Ramos (cell line): Measurements from ENCODE around the gene SAMD11.

Experiments used
- in situ Hi-C: fragments of 300-500 bp; cut with MboI; formaldehyde crosslinking; loops from one replicate; pipeline ENCODE4 v1.14.3; 2022; ENCODE audit warnings: low sequenced_read_pairs; ENCODE audit not compliant: unreplicated experiment

The SAMD11 gene

DNA sequence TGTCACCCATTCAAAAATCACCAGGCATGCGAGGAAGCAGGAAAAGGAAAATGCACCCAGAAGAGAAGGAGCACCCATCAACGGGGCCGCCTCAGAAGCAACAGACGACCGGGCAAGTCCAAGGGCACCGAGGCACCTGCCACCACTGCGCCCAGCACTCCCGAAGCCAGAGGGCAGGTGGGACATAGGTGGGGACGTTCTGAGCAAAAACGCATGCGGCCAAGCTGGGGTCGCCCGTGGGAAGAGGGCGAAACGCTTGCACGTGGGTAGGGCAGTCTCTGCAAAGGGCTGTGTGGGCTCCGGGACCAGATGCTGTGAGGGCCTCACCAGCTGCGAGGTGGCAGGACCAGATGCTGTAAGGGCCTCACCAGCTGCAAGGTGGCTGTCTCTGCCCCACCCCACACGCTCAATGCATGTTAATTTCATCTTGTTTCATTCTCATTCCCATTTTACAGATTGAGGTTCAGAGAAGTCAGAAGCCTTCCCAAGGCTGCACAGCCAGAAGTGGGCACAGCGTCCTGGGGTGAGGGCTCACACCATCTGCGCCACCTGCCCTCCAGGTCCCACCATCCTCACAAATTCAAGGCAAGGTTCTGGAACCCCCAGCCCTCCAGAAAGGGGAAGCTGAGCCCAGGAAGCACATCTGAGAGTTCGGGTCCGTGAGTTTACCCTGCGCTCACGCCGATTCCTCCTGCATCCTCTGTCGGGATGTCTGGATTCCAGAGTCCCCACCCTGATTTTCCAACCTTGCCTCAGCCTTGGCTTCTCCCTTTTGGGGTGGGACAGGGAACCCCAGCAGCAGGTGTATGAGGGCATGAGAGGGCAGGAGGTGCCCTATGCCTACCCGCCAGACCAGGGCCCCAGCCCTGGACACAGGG lies 8.2 kb upstream of the SAMD11 start:
- in situ Hi-C loops, result no loop called here

DNA sequence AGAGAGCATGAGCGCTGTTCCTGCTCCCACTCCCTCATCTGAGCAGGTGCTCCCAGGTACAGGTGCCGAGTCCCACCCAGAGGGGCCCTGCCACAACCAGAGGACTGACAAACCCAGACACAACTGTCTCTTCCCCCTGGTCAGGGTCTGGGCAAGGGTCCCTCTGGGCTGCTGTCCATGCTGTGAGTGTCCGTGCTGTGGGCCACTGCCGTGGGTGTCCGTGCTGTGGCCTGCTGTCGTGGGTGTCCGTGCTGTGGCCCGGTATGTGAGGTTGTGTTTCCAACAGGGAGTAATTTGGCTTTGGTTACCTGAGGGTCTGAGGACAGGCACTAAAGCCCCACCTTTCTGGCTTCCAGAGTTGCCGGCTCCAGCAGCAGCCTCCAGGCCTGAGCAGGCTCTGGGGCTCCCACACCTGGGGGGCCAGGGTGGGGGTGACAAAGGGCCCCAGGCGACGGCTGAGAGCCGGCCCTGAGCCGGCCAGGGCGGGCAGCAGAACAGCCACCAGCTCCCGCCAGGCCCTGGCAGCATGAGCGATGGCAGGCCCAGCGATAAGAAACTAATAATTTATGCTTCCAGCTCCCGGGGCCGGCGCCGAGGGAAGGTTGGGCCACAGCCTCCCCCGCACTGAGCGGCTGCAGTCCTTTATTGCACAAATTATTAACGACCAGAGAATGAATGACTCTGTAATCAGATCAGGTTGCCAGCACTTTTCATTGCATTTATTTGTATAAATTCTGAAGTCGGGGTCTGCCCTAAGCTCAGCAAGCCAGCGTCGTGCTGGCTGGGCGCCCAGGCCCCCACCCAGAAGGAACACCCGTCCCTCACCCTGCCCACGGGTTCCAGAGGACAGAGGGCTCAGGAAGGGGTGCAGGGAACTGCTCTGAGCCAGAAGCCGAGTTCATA lies 7.3 kb upstream of the SAMD11 start:
- in situ Hi-C loops, result no loop called here

DNA sequence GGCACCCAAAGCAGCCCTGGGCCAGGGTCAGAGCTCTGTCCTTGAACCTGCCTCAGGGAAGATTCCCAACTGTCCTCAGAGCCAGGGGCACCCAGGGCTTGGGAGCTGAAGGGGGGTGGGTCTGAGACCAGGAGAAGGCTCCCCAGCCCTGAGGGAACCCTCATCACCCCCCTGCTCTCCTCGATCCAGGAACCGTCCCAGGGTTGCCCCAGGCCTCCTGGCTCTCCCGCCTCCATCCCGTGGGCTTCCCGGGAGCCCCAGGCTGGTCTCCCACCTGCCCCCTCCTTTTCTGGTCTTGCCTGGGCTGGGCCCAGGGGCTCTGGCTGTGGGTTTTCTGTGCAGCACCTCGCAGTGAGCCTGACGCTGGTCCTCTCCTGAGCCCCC lies 6.7 kb upstream of the SAMD11 start:
- in situ Hi-C loops, result no loop called here

DNA sequence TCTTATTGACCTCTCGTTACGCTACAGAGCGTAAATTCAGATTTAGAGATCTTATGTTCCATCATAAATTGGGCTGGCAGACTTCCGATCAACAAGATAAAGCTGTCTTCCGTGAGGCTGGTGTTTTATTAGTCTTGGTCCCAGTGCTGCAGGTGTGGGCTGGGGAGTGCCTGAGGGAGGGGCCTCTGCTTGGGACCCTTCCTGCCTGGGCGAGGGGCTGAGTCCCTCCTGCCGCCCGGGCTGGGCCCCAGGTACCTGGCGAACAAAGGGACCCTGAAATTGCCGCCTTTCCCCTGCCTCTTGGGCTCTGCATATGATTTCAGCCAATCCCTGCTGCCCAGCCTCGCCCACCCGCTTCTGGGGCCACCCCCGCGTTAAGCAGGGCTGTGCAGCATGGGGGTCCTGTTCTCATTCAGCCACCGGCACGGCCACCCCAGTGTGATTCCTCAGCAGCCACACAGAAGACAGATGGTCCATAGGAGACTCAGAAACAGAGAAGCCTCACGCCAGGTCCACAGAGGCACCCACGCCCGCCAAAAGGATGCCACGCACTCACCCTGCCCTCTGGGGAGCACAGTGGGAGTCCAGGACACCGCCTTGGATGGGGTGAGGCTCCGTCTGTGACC lies 6.1 kb upstream of the SAMD11 start:
- in situ Hi-C loops, result no loop called here

DNA sequence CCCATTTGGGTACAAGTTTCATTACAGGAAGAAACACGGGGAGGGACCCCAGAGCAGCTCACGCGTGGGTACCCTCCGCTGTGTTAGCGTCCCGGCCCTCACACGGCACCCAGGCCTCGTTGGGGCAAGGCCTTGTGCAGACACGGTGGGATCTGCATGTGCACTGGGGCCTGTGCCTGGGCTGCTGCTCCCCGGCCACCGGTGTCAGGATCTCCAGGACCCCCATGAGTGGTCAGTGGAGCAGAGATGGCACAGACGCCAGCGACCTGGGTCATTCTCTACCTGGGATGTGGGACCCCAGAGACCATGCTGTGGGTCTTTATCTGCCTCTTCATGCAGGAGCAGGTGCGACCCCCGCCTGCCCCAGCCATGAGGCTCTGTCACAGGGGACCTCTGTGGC lies 5.4 kb upstream of the SAMD11 start:
- in situ Hi-C loops, result no loop called here

DNA sequence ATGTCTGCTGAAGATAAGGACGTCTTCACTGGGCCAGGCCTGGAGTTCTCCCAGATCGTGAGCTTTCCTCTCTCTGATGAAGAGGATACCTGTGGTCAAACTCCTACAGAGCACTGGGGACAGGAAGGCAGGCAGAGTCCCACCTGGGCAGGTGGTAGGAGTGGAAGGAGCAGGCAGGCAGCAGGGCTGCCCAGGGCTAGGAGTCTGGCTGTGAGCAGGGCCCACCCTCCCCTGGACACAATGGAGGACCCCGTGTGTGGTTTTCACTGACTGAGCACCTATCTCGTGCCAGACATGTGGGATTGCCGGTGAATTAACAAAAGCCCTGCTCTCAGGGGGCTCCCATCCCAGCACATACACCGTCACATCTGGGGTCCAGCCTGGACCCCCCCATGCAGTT lies 4.9 kb upstream of the SAMD11 start:
- in situ Hi-C loops, result no loop called here

DNA sequence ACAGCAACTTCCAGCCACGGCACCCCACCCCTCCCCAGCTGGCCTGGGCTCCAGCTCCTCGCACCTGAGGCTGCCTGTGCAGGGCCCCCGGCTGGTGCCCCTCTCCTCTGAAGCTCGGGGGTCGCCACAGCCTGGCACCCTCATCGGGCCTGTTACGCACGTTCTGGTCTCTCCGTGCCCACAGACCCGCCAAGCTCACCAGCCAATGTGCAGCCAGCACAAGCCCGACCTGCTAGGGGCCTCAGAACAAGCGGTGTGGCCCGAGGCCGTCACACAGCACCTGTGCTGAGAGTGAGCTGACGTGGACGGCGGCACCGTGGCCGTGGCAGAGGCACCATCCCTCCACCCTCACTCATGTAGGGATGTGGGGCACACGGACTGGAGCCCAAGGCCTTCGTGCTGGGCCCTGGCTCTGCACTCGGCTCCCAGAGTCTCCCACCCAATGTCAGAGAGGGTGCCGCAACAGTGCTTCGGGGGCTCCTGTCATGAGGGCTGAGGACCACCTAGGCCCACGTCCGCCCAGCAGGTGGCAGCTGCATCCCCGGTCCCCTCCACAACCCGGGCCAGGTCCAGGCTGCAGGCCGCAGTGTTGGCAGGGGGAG lies 4.4 kb upstream of the SAMD11 start:
- in situ Hi-C loops, result no loop called here

DNA sequence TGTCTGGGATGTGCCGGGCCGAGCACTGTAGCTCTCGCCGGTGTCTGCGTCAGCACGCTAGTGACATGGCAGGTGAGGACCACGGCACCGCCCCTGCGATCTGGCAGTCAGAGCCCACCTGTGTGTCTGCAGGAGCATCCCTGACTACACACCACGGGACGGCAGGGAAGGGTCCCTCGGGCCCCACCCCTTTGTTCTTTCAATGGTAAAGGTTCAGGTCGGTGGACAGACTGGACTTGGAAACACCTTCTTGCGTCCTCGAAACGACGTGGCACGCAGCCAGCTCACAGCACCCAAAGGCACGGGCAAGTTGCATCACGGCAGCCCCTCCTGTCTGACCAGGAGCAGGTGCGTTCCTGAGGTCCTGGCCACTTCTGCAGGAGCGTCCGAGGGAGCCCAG lies 3.7 kb upstream of the SAMD11 start:
- in situ Hi-C loops, result no loop called here

DNA sequence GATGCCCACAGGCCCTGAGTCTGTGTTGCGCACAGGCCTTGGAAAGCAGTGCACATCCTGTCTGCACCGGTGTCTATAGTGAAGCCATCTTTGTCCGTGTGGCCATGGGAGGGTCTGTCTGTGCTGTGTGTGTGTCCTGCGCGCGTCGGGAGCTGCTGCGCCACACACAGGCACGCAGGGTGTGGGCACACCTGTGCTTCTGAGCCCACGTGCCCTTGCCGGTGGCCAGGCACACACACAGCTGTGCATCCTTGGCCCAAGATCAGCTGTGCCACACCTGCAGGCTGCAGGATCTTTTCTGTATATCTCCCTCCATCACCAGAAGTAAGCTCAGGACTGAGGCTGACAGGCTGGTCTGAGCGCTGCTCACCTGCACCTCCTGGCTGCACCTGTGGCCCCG lies 3.2 kb upstream of the SAMD11 start:
- in situ Hi-C loops, result no loop called here

DNA sequence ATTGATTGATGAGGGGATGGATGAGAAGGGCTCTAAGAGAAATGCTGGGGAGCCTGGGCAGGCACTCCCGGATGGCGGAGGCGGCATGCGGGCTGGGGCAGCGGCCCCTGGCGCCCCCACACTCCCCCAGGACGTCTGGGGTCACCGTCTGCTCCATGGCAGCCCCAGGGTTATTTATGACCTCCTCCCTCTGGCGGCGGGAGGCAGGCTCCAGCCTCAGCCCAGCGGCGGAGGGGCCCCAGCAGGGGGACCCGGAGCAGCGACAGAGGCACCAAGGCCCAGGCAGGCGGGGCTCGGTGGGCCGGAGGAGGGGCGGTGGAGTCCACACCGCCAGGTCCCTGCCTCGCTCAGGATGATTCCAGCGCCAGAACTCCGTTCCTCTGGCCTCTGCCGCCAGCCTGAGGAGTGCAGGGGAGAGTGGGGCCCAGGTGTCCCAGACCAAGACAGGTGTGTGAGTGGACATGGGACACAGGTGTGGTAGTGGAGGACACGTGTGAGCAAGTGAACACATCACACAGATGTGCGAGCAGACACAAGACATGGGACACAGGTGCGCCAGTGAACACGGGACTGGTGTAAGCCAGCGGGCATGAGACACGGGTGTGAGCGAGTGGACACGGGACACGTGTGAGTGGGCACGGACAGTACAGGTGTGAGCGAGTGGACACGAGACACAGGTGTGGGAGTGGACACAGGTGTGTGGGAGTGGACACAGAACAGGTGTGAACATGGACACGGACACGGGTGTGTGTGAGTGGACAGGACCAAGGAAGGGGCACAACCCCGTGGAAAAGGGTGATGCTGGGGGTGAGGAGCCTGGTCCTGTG lies 2.5 kb upstream of the SAMD11 start:
- in situ Hi-C loops, result no loop called here

DNA sequence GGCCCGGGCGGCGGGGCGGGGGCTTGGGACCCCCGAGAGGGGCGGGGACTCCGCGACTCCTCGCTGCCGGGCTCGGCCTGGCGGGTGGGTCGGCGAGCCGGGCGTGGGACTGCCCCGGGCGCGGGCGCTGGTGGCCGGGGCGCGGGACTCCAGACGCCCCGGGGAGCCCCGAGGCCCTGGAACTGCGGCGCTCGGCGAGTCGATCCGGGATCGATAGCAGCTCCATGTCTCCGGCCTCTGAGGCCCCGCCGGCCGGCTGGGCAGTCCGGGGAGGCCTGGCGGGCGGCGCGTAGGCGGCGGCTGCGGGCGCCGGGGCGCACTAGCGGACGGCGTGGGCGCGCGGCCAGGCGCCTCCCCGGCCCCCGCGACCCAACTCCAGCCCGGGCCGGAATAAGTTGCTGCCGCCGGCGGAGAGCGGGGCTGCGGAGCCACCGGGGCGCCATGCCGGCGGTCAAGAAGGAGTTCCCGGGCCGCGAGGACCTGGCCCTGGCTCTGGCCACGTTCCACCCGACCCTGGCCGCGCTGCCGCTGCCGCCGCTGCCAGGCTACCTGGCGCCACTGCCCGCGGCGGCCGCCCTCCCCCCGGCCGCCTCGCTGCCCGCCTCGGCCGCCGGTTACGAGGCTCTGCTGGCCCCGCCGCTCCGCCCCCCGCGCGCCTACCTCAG lies 400 bp downstream of the SAMD11 start:
- in situ Hi-C loops, result no loop called here

DNA sequence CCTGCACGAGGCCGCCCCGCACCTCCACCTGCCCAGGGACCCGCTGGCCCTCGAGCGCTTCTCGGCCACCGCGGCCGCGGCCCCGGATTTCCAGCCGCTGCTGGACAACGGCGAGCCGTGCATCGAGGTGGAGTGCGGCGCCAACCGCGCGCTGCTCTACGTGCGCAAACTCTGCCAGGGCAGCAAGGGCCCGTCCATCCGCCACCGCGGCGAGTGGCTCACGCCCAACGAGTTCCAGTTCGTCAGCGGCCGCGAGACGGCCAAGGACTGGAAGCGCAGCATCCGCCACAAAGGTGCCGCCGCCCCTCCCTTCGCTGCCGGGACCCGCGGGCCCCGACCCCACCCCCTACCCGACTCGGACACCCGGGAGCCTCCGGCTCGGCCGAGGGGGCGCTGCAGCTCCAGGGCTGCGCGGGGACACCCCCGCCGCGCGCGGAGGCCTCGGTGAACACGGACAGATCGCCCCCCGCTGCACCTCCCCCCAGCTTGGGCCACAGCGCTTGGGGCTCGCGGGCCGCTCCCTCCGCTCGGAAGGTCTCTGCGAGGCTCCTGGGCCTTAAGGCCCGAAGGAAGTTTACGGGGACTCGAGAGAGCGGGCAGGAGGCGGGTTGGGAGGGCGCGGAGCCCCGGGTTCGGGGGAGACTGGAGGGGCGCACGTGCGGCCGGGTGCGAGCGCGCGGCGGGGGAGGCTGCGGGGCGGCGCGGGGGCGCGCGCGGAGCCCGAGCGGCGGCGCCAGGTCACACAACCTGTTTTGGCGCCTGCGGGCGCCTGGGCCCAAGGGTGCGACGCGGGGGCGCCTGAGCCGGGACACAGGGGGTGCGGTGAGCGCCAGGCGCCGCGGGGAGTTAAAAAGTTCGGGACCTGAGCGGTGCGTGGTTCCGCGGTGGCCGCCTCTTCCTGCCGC lies 1.2 kb downstream of the SAMD11 start:
- in situ Hi-C loops, result no loop called here

DNA sequence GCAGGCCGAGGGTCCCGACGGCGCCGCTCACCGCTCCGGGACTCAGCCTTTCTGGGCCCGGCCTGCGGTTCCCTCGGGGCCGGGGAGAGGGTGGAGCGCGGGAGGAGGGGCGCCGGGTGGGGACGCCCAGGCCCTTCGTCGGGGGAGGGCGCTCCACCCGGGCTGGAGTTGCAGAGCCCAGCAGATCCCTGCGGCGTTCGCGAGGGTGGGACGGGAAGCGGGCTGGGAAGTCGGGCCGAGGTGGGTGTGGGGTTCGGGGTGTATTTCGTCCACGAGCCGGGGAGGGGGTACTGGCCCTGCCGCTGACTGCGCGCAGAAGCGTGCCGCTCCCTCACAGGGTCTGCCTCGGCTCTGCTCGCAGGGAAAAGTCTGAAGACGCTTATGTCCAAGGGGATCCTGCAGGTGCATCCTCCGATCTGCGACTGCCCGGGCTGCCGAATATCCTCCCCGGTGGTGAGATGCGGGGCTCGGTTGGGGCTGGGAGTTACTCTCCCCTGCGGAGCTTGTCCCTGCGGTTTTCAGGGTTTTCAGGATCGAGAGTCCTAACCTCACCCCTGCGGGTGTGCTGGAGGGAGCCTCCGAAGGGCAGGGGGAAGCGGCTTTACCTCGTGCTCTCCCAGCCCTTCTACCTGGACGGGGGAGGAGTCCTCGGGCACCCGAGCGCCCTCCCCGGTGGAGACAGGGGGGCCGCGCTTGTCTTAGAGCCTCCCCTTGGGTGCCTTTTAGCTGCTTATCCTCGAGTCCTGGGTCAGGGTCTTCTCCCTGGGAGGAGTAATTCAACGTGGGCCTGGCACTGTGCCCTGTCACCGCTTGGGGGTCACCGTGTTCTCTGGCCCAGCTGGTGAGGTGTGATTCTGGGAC lies 2.1 kb downstream of the SAMD11 start:
- in situ Hi-C loops, result no loop called here

DNA sequence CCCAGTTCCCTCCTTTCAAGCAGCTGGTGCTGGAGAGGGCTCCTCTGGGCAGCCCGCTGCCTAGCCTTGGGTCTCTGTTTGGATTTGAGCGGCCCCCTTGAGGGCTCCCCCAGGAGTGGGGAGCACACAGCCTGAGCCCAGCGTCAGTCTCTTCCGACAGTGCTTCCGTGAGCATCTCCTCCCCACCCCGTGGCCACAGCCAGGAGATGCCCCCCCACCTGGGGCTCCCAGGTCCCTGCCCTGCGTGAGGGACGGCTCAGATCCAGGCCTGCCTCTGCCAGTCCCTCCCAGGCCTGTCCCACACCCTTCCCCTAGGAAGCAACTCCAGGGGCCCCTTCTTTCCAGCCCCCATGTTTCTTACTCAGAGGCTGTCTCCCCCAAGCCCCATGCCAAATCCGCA lies 3.5 kb downstream of the SAMD11 start:
- in situ Hi-C loops, result no loop called here

DNA sequence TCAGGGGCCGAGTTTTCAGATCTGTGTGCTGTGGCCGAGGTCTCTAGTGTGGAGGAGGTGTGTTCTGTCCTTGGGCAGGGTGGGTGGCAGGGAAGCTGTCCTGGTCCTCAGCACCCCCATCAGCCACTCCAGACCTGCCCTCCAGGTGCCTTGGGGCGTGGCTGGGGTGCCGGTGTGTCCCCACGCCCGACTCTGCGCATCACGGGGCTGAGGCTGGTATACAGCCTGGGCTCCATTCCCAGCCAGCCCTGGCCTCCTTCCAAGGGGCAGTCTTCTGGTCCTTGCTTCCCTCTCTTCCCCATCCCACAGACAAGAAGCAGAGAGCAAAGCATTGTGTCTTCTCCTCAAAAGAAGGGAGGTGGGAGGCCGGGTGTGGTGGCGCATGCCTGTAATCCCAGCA lies 4.0 kb downstream of the SAMD11 start:
- in situ Hi-C loops, result no loop called here

DNA sequence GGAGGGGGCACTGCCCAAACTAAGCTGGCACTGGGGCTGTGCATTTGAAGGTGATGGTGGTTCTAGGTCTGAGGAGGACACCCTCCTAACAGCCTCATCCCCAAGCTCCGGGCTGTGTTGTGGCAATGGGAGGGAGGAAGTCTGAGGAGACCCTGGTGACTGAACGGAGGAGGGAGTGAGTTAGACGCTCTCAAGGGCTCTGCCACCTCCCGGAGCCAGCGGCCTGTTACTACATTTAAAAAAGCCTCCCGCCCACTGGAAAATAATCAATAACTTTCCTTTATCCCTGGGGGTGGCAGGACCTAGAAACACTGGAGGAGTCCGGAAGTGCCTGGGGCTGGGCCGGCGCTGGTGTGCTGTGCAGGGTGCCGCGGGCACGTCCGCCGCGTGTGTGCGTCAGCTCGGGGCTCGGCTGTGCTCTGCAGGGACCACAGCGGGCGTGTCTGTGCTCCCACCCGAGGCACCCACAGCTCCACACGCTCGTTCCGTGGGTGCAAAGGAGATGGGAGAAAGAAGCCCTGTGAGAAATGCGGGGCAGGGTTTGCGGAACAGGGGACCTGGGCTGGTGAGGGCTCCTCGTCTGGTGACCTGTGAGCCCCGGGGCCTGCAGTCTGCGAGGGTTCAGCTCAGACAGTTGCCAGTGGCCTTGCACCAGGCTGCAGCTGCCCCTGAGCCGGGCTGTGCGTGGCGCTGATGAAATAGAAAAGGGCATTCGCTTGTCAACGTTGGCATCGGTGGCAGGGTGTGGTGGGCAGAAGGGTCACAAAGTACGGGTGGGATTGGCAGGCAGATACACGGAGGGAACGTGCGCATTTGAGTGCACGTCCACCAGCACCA lies 5.3 kb downstream of the SAMD11 start:
- in situ Hi-C loops, result no loop called here
